Thyroid gland (tissue), 4 donors: Measurements from ENCODE around the gene TCF12. TPM values are rescaled to one million over a fixed set of nuclear protein-coding genes. Genes with fewer than 3 reads are reported as not detected.

ENCODE experiments used
- DNase-seq, 2 donors: peaks; one replicate each; pipeline ENCODE4 v3.0.0-alpha.2; 2019
- H3K27ac ChIP-seq, 3 donors: fragments of 200-600 bp; sonication (generic); 1 replicate in 2 of 3; 2 replicates in 1 of 3; pipeline ENCODE4 v1.5.1; 2016 to 2019; ENCODE audit warnings: mild to moderate bottlenecking in 1 of 3, moderate library complexity in 1 of 3
- H3K27me3 ChIP-seq: fragments of 200-600 bp; sonication (generic); one replicate; pipeline ENCODE4 v1.5.1; 2019
- H3K36me3 ChIP-seq, 2 donors: fragments of 200-600 bp; sonication (generic); one replicate each; pipeline ENCODE4 v1.5.1; 2016 to 2019
- H3K4me1 ChIP-seq, 2 donors: fragments of 200-600 bp; sonication (generic); one replicate each; pipeline ENCODE4 v1.5.1; 2017 to 2019
- H3K4me3 ChIP-seq, 3 donors: fragments of 200-600 bp; sonication (generic); replicated peaks in 1 of 3; 1 replicate in 2 of 3; 2 replicates in 1 of 3; pipeline ENCODE4 v1.5.1; 2016; ENCODE audit warnings: mild to moderate bottlenecking in 1 of 3
- H3K9me3 ChIP-seq: fragments of 200-600 bp; sonication (generic); one replicate; pipeline ENCODE4 v1.5.1; 2017
- POLR2A ChIP-seq, 2 donors: fragments of 450-650 bp; IDR thresholded peaks; one replicate each; pipeline ENCODE4 v1.6.1; 2017; ENCODE audit warnings: antibody characterized with exemption in 2 of 2, mild to moderate bottlenecking in 2 of 2, moderate library complexity in 1 of 2
- WGBS, 2 donors: methylation state at CpG; one replicate each; pipeline ENCODE4 v1.1.5; 2017; 5-methylcytosine and 5-hydroxymethylcytosine counted together
- intact Hi-C: fragments of 100-400 bp; cut with DNase I; formaldehyde crosslinking; loops from one replicate; pipeline ENCODE4 v1.15.1; 2023
- total RNA-seq, 4 donors: library from RNA; depleted of rRNA; stranded (reverse); fragments of >200 nt; gene quantifications; one replicate each; pipeline ENCODE4 v1.2.3, GENCODE V29; 2016
- TF ChIP-seq, protein P1 (sequence below), 6 experiments: fragments of 200-600 bp in 3 of 6; fragments of 450-650 bp in 3 of 6; sonication (generic) in 3 of 6; IDR thresholded peaks; one replicate each; pipeline ENCODE4 v1.5.1; 2016 to 2019; ENCODE audit warnings: antibody characterized with exemption in 6 of 6, mild to moderate bottlenecking in 2 of 6, inconsistent platforms in 1 of 6, moderate library complexity in 1 of 6

Gene TCF12
- total RNA-seq, 4 donors from 2014 or later, result 54.8 to 156 (median 108) TPM

DNA sequence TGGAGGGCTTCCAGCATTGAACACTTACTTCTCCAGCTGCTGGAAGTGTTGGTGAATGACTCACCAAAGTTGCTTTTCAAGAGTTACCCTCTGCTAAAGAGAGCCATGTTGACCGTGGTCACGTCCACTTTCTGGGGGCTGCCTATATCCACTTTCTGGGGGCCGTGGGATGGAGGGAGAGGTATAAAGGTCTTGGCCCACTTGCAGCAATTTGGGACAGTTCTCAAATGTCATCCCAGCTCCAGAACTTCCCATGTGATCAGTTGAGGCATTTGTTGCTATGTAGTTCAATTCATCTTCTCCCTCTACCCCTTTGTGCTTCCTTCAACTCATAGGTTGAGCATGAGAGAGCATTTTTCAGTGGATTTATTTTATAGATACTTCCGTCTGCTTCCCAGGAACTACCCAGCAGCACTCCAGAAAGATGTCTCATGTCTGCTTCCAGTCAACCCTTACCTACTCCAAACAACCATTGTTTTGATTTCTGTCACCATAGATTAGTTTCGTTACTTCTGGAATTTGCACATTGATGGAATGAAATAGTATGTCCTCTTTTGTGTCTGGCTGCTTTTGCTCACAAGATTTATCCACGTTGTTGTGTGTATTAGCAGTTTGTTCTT, 130.6 kb downstream of the TCF12 start:
- no peak overlapping the region for H3K4me3 ChIP-seq
- WGBS, 2 donors, result 91 to 93% methylated on average over 6 of the region's 6 CpGs
- H3K4me1 ChIP-seq, result no peaks in the 10 kb centered on the region
- no peaks in the 10 kb centered on the region for H3K36me3 ChIP-seq
- H3K27me3 ChIP-seq, result no peaks in the 10 kb centered on the region
- no peaks in the 10 kb centered on the region for H3K9me3 ChIP-seq
- intact Hi-C loops, result no loop called here
- no peak for DNase-seq
- no peak for TF ChIP-seq POLR2A (IDR thresholded peaks at IDR 0.05)
- TF ChIP-seq, protein P1, sequence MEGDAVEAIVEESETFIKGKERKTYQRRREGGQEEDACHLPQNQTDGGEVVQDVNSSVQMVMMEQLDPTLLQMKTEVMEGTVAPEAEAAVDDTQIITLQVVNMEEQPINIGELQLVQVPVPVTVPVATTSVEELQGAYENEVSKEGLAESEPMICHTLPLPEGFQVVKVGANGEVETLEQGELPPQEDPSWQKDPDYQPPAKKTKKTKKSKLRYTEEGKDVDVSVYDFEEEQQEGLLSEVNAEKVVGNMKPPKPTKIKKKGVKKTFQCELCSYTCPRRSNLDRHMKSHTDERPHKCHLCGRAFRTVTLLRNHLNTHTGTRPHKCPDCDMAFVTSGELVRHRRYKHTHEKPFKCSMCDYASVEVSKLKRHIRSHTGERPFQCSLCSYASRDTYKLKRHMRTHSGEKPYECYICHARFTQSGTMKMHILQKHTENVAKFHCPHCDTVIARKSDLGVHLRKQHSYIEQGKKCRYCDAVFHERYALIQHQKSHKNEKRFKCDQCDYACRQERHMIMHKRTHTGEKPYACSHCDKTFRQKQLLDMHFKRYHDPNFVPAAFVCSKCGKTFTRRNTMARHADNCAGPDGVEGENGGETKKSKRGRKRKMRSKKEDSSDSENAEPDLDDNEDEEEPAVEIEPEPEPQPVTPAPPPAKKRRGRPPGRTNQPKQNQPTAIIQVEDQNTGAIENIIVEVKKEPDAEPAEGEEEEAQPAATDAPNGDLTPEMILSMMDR (IDR thresholded peaks at IDR 0.05), result no peak
- no peak overlapping the region for H3K27ac ChIP-seq

DNA sequence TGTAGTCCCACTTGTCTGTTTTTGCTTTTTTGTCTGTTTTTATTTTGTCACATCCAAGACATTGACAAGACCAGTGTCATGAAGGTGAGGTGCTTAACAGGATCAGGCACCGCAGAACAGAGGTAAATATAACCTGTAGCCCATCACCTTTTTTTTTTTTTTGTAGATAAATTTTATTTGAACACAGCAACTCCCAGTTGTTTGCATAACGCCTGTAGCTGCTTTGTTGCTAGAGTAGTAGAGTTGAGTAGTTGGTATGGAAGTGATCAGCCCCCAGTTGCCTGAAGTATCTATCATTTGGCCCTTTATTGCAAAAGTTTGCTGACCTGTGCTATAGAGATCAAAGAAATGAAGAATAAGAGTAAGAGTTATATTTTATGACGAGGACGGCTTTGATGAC, 135.0 kb downstream of the TCF12 start:
- TF ChIP-seq POLR2A (IDR thresholded peaks at IDR 0.05), result no peak
- TF ChIP-seq, protein P1 (IDR thresholded peaks at IDR 0.05), result no peak
- peaks cover 0 to 7% of the 10 kb centered on the region in 2 donors for H3K4me1 ChIP-seq
- H3K9me3 ChIP-seq, result no peaks in the 10 kb centered on the region
- intact Hi-C loops, result no loop called here
- no peak overlapping the region for H3K4me3 ChIP-seq
- no peaks in the 10 kb centered on the region for H3K27me3 ChIP-seq
- no peaks in the 10 kb centered on the region for H3K36me3 ChIP-seq
- DNase-seq, result no peak
- WGBS, 2 donors, result 94 to 95% methylated on average over 4 of the region's 4 CpGs
- H3K27ac ChIP-seq, result no peak overlapping the region

GRCh38 chr15:57054204-57054750, 135.8 kb downstream of the TCF12 start:
- Histone ChIP-seq H3K9me3 (no peaks in the 10 kb centered on the region), H3K4me1 (peaks cover 0 to 7% of the 10 kb centered on the region in 2 donors), H3K27ac (no peak overlapping the region), H3K4me3 (no peak overlapping the region), H3K27me3 (no peaks in the 10 kb centered on the region), H3K36me3 (no peaks in the 10 kb centered on the region)
- intact Hi-C loops, result no loop called here
- TF ChIP-seq POLR2A (IDR thresholded peaks at IDR 0.05), result no peak
- TF ChIP-seq, protein P1 (IDR thresholded peaks at IDR 0.05), result no peak
- WGBS, 2 donors, result 85 to 91% methylated on average over 1 of the region's 1 CpG
- DNase-seq, result no peak

DNA sequence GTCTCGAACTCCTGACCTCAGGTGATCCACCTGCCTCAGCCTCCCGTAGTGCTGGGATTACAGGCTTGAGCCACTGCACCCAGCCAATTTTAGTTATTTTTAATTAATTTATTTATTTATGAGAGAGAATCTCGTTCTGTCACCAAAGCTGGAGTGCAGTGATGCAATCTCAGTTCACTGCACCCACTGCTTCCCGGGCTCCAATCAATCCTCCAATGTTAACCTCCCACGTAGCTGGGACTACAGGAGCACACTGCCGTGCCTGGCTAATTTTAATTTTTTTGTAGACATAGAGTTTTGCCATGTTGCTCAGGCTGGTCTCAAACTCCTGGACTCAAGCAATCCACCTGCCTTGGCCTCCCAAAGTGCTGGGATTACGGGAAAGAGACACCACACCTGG, 137.9 kb downstream of the TCF12 start:
- H3K4me1 ChIP-seq, result peaks cover 0 to 7% of the 10 kb centered on the region in 2 donors
- H3K36me3 ChIP-seq, result no peaks in the 10 kb centered on the region
- no peak overlapping the region for H3K27ac ChIP-seq
- TF ChIP-seq, protein P1 (IDR thresholded peaks at IDR 0.05), result no peak
- no peak for TF ChIP-seq POLR2A (IDR thresholded peaks at IDR 0.05)
- intact Hi-C loops, result no loop called here
- no peak for DNase-seq
- H3K9me3 ChIP-seq, result no peaks in the 10 kb centered on the region
- no peak overlapping the region for H3K4me3 ChIP-seq
- H3K27me3 ChIP-seq, result no peaks in the 10 kb centered on the region
- WGBS, 2 donors, result 95 to 96% methylated on average over 7 of the region's 7 CpGs

- 68 to 74% methylated on average over 3 of the region's 3 CpGs for WGBS, 2 donors
- no peaks in the 10 kb centered on the region for H3K36me3 ChIP-seq
- no peak overlapping the region for H3K27ac ChIP-seq
- no peak overlapping the region for H3K4me3 ChIP-seq
- TF ChIP-seq POLR2A (IDR thresholded peaks at IDR 0.05), result no peak
- TF ChIP-seq, protein P1 (IDR thresholded peaks at IDR 0.05), result no peak
- DNase-seq, result no peak
- intact Hi-C loops, result no loop called here
- H3K27me3 ChIP-seq, result no peaks in the 10 kb centered on the region
- no peaks in the 10 kb centered on the region for H3K9me3 ChIP-seq
- peaks cover 0 to 7% of the 10 kb centered on the region in 2 donors for H3K4me1 ChIP-seq
These were observed 138.9 kb downstream of the TCF12 start for GRCh38 chr15:57057134-57057930.
